NOMO-1 treated with DMSO at 0.1 percent for 48 hours (cell line): ENCODE data around the gene PHTF1.

ENCODE experiments used
- DNase-seq: peaks from one replicate; lab custom pipeline; 2025; ENCODE audit not compliant: unreplicated experiment; lab: John Stamatoyannopoulos, UW

The PHTF1 gene

GRCh38 chr1:113759333-113760101 is at the start of gene PHTF1:
PHTF1 (minus strand) TSS chr1:113759486; CDS start chr1:113758703, 783 bp downstream.
- peak; percentile 84 for DNase-seq

- peak; percentile 12 for DNase-seq
These were observed 49.3 kb upstream of the PHTF1 start for GRCh38 chr1:113808450-113809195.

- no peak for DNase-seq
These were observed 46.4 kb upstream of the PHTF1 start for GRCh38 chr1:113805639-113806038.

- no peak for DNase-seq
These were observed 45.9 kb upstream of the PHTF1 start for GRCh38 chr1:113805256-113805531.

GRCh38 chr1:113804421-113805255 is 45.4 kb upstream of the PHTF1 start:
- DNase-seq = peak; percentile 59

- no peak for DNase-seq
These were observed 43.2 kb upstream of the PHTF1 start for GRCh38 chr1:113802367-113803007.

GRCh38 chr1:113800487-113800886 is 41.2 kb upstream of the PHTF1 start:
- DNase-seq = no peak

GRCh38 chr1:113797472-113797871 is 38.2 kb upstream of the PHTF1 start:
- DNase-seq = no peak

- no peak for DNase-seq
These were observed 34.9 kb upstream of the PHTF1 start for GRCh38 chr1:113793878-113794834.

GRCh38 chr1:113792986-113793385 is 33.7 kb upstream of the PHTF1 start:
- DNase-seq = no peak

- DNase-seq = no peak
These were observed 33.2 kb upstream of the PHTF1 start for GRCh38 chr1:113792471-113792870.

GRCh38 chr1:113788802-113789201 is 29.5 kb upstream of the PHTF1 start:
- DNase-seq = no peak

- no peak for DNase-seq
These were observed 28.4 kb upstream of the PHTF1 start for GRCh38 chr1:113787663-113788062.

- no peak for DNase-seq
These were observed 26.8 kb upstream of the PHTF1 start for GRCh38 chr1:113786069-113786468.

GRCh38 chr1:113784104-113784779 is 25.0 kb upstream of the PHTF1 start:
- peak; percentile 32 for DNase-seq

GRCh38 chr1:113783254-113784103 is 24.2 kb upstream of the PHTF1 start:
- DNase-seq = peak; percentile 94

- DNase-seq = peak; percentile 79
These were observed 23.1 kb upstream of the PHTF1 start for GRCh38 chr1:113782406-113782805.

GRCh38 chr1:113780374-113781146 is 21.3 kb upstream of the PHTF1 start:
- DNase-seq = peak; percentile 61
